PC-9 (cell line): ENCODE results near the gene NDUFS1.

Experiments used
- EZH2 ChIP-seq: fragments of 200-600 bp; sonication (generic); IDR thresholded peaks from 2 replicates; pipeline ENCODE4 v1.8.0; 2017; ENCODE audit warnings: antibody characterized with exemption, low read depth
- TF ChIP-seq, protein P1 (sequence below): fragments of 200-600 bp; sonication (generic); conservative IDR thresholded peaks from 2 replicates; pipeline ENCODE4 v1.6.1; 2017; ENCODE audit warnings: mixed run types, antibody characterized with exemption, mild to moderate bottlenecking, moderate library complexity

DNA sequence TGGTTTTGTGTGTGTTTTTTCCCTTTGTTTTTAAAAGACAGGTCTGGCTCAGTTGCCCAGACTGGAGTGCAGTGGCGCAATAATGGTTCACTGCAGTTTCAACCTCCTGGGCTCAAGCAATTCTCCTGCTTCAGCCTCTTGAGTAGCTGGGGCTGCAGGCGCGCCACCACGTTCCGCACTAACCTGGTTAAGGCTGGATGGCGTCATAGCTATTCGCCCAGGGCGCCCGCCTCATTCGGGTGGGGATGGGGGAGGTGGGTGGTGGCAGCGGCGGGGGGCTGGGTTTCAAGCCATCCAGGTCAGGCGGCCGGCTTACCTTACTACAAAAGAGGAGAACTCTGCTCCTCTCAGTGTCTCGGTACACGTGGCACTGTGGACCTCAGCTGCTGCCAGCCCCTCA lies 43.2 kb upstream of the NDUFS1 start:
- TF ChIP-seq EZH2, result no peak
- TF ChIP-seq, protein P1, sequence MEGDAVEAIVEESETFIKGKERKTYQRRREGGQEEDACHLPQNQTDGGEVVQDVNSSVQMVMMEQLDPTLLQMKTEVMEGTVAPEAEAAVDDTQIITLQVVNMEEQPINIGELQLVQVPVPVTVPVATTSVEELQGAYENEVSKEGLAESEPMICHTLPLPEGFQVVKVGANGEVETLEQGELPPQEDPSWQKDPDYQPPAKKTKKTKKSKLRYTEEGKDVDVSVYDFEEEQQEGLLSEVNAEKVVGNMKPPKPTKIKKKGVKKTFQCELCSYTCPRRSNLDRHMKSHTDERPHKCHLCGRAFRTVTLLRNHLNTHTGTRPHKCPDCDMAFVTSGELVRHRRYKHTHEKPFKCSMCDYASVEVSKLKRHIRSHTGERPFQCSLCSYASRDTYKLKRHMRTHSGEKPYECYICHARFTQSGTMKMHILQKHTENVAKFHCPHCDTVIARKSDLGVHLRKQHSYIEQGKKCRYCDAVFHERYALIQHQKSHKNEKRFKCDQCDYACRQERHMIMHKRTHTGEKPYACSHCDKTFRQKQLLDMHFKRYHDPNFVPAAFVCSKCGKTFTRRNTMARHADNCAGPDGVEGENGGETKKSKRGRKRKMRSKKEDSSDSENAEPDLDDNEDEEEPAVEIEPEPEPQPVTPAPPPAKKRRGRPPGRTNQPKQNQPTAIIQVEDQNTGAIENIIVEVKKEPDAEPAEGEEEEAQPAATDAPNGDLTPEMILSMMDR, result no peak
